ENCODE data around the gene LRRC8E. TPM values are rescaled to one million over a fixed set of nuclear protein-coding genes. Genes with fewer than 3 reads are reported as not detected.
"Not testable (repeated sequence)": the region's sequence is repeated elsewhere in the genome, so short reads cannot be mapped to it uniquely, and the experiment has no call there.

The LRRC8E gene
- polyA plus RNA-seq, 3 donors, result 2.8 to 4.1 (median 3.9) TPM

GRCh38 chr19:7852851-7853769 lies 35.2 kb upstream of the LRRC8E start:
- peak; percentile 88 for DNase-seq

- no peak for DNase-seq
These were observed 34.6 kb upstream of the LRRC8E start for GRCh38 chr19:7853770-7854128.

GRCh38 chr19:7855426-7856108 lies 32.7 kb upstream of the LRRC8E start:
- DNase-seq, result no peak

- no peak for DNase-seq
These were observed 32.2 kb upstream of the LRRC8E start for GRCh38 chr19:7856109-7856591.

GRCh38 chr19:7856679-7857663 lies 31.3 kb upstream of the LRRC8E start:
- no peak for DNase-seq

- no peak for DNase-seq
These were observed 30.6 kb upstream of the LRRC8E start for GRCh38 chr19:7857727-7858108.

GRCh38 chr19:7858109-7858770 lies 30.1 kb upstream of the LRRC8E start:
- DNase-seq, result no peak

GRCh38 chr19:7859087-7859486 lies 29.2 kb upstream of the LRRC8E start:
- DNase-seq, result not testable (repeated sequence)

GRCh38 chr19:7859831-7860713 lies 28.2 kb upstream of the LRRC8E start:
- DNase-seq, result no peak

GRCh38 chr19:7860714-7861618 lies 27.3 kb upstream of the LRRC8E start:
- no peak for DNase-seq

GRCh38 chr19:7861619-7862412 lies 26.5 kb upstream of the LRRC8E start:
- DNase-seq, result no peak

- DNase-seq, result peak; percentile 73
These were observed 25.8 kb upstream of the LRRC8E start for GRCh38 chr19:7862413-7862951.

GRCh38 chr19:7863157-7863970 lies 24.9 kb upstream of the LRRC8E start:
- no peak for DNase-seq

GRCh38 chr19:7863971-7864689 lies 24.2 kb upstream of the LRRC8E start:
- no peak for DNase-seq

GRCh38 chr19:7864690-7865074 lies 23.6 kb upstream of the LRRC8E start:
- DNase-seq, result no peak

- DNase-seq, result no peak
These were observed 22.9 kb upstream of the LRRC8E start for GRCh38 chr19:7865262-7865911.

All from renal pelvis (tissue), 4 donors.